B cell (primary cell): ENCODE data around the gene FGFR2.

Experiments used
- EZH2 ChIP-seq: IDR thresholded peaks from 2 replicates; pipeline ENCODE4 v1.6.1; 2012; ENCODE audit warnings: borderline replicate concordance, low read depth, mild to moderate bottlenecking, moderate library complexity, low read length; ENCODE audit not compliant: insufficient read depth, poor library complexity, severe bottlenecking
- TF ChIP-seq, protein P1 (sequence below): fragments of 200-600 bp; IDR thresholded peaks from one replicate; pipeline ENCODE4 v1.8.0; 2022; ENCODE audit warnings: antibody characterized with exemption, mild to moderate bottlenecking

DNA sequence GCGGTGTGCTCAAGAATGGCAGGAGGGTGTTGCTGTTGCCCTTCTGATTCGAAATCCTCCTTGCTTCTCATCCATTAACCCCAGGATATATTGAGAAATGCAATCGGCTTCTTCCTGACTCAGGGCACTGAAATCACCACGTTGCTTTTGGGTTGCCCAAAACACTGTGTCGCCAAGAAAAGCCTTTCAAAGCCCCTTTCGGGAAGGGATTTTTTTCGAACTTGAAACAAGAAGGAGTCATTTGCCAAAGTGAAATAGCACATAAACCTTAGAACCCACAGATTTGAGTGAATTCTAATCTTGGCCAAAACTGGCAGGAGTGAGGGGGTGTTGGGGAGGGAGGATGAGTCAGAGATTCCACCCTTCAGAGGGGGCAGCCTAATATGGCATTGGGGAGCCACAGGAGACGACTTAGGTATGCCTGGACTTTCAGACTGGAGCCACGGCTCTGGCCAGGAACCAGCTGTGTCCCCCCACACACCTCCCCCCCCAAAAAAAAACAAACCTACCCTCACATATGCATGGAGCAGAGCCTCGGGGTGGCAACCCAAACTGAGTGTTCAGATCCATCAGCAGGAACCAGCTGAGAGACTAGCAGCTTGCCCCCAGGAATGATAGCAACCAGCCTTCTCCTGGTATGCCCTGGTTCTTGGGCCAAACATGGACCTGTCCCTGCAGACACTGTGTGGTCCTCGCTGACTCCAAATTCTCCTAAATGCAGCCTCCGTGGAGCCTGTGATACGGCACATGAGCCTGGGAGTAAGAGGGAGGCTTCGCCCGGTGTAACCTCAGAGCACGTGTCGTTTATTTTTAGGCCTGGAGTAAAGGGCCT, 138.4 kb downstream of the FGFR2 start:
- TF ChIP-seq, protein P1, sequence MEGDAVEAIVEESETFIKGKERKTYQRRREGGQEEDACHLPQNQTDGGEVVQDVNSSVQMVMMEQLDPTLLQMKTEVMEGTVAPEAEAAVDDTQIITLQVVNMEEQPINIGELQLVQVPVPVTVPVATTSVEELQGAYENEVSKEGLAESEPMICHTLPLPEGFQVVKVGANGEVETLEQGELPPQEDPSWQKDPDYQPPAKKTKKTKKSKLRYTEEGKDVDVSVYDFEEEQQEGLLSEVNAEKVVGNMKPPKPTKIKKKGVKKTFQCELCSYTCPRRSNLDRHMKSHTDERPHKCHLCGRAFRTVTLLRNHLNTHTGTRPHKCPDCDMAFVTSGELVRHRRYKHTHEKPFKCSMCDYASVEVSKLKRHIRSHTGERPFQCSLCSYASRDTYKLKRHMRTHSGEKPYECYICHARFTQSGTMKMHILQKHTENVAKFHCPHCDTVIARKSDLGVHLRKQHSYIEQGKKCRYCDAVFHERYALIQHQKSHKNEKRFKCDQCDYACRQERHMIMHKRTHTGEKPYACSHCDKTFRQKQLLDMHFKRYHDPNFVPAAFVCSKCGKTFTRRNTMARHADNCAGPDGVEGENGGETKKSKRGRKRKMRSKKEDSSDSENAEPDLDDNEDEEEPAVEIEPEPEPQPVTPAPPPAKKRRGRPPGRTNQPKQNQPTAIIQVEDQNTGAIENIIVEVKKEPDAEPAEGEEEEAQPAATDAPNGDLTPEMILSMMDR: no peak
- TF ChIP-seq EZH2: no peak
